GM06990 (cell line): ENCODE results near the gene CCDC82.

Experiments used
- DNase-seq: peaks from one replicate; pipeline ENCODE4 v3.0.0-alpha.2; 2011; ENCODE audit not compliant: insufficient read length; ENCODE audit errors: extremely low read depth
- H3K27me3 ChIP-seq: replicated peaks from 2 replicates; pipeline ENCODE4 v1.6.0; 2011; ENCODE audit warnings: low read length; ENCODE audit not compliant: control insufficient read depth, insufficient read depth
- H3K36me3 ChIP-seq: 2 replicates; pipeline ENCODE4 v1.5.1; 2011; ENCODE audit warnings: low read length; ENCODE audit not compliant: control insufficient read depth, insufficient read depth
- H3K4me3 ChIP-seq: replicated peaks from 2 replicates; pipeline ENCODE4 v1.5.1; 2011; ENCODE audit warnings: low read depth, mild to moderate bottlenecking, control low read depth, low read length
- CTCF ChIP-seq: IDR thresholded peaks from 2 replicates; pipeline ENCODE4 v1.5.1; 2011; ENCODE audit warnings: low read length, control low read depth, mild to moderate bottlenecking, inconsistent platforms; ENCODE audit not compliant: insufficient read depth, poor library complexity, severe bottlenecking

CCDC82 gene

DNA sequence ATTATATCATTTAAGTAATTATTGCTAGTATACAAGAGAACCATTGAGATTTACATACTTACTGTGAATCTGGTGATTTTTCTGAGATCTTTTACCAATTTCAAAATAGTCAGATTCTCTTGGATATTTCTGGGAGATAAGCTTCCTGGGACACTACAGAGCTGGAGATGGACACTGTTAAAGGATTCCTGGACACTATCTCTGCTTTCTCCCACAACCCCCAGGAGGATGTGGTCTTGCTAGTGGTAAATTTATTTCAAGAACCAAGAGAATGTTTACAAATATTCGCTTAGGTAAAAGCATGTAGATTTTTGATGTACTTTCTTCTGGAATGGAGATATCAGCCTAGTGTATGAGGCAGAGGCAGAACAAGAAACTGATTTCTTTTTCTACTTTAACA is 12.9 kb downstream of the CCDC82 start:
- Histone ChIP-seq H3K36me3 (no peaks in the 10 kb centered on the region; the same call in 1 of the 2 replicates), H3K4me3 (no peak overlapping the region), H3K27me3 (no peaks in the 10 kb centered on the region)
- no peak for TF ChIP-seq CTCF
- no peak for DNase-seq

GRCh38 chr11:96373826-96374225 is 15.9 kb downstream of the CCDC82 start:
- no peaks in the 10 kb centered on the region for H3K27me3 ChIP-seq
- TF ChIP-seq CTCF: no peak
- no peaks in the 10 kb centered on the region; the same call in 1 of the 2 replicates for H3K36me3 ChIP-seq
- no peak overlapping the region for H3K4me3 ChIP-seq
- no peak for DNase-seq

GRCh38 chr11:96367342-96367741 is 22.4 kb downstream of the CCDC82 start:
- TF ChIP-seq CTCF: no peak
- Histone ChIP-seq H3K4me3 (no peak overlapping the region), H3K36me3 (peaks cover 1% of the 10 kb centered on the region; the same call in 1 of the 2 replicates), H3K27me3 (no peaks in the 10 kb centered on the region)
- DNase-seq: no peak

DNA sequence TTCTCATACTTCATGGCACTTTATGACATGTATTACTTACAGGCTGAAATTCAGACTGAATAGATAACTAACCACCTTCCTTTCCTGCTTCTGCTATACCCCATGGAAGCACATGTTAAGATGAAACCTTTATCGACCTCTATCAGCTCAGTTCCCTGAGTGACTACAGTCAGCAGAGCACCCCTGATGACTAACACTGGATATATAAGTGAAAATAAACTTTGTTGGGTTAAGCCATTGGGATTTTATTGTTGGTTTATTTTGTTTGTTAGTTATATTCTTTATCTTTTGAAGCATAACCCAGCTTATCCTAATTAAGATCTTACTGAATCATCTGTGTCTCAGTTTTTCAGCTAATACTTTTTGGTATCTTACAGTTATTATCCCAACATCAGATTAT is 23.7 kb downstream of the CCDC82 start:
- Histone ChIP-seq H3K4me3 (no peak overlapping the region), H3K36me3 (peaks cover 1% of the 10 kb centered on the region; the same call in 1 of the 2 replicates), H3K27me3 (no peaks in the 10 kb centered on the region)
- no peak for DNase-seq
- no peak for TF ChIP-seq CTCF

DNA sequence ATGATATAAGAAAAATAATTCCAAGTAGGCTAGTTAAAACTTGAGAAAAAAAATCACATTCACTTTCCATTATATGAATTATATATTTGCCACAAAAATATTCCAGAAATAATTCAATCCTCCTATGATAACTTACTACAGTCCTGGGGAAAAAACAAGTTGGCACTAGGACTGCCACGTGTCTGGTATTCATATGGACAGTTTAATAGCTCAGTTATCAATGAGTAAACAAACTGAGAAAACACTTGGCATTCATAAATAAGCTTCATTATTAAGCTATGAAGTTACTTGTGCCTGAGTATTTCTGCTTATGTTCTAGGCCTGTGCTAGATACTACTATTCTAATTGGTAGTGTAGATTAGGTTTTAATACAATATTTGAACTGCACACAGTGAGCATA is 24.2 kb downstream of the CCDC82 start:
- Histone ChIP-seq H3K36me3 (peaks cover 1% of the 10 kb centered on the region; the same call in 1 of the 2 replicates), H3K4me3 (no peak overlapping the region), H3K27me3 (no peaks in the 10 kb centered on the region)
- no peak for DNase-seq
- no peak for TF ChIP-seq CTCF

DNA sequence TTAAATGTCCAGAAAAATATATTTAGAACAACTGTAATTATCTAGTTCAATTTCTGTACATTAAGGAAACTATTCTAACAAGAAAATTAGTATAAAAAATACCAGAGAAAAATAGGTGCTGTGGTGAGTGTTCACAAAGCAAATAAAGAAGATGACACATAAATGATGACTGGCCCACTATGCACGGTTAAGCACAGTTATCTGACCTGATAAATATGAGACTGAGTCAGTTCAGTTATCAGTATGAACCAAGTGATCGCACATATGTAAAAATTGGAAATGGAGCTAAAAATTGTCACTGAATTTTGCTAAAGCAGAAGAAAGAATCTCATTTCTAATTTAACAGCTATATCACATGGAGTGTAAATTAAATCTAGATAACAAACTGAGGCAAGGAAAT is 27.9 kb downstream of the CCDC82 start:
- H3K4me3 ChIP-seq: no peak overlapping the region
- H3K36me3 ChIP-seq: peaks cover 3% of the 10 kb centered on the region
- no peak for TF ChIP-seq CTCF
- H3K27me3 ChIP-seq: no peaks in the 10 kb centered on the region
- no peak for DNase-seq
